Measurements from ENCODE around the gene LIX1.

The LIX1 gene

GRCh38 chr5:97077246-97077645, 65.2 kb downstream of the LIX1 start:
- no peak overlapping the region for H3K4me3 ChIP-seq (ENCODE audit: low read depth, low read length)

GRCh38 chr5:97076098-97076497, 66.3 kb downstream of the LIX1 start:
- no peak overlapping the region for H3K4me3 ChIP-seq (ENCODE audit: low read depth, low read length)

GRCh38 chr5:97075649-97076048, 66.8 kb downstream of the LIX1 start:
- H3K4me3 ChIP-seq (ENCODE audit: low read depth, low read length), result no peak overlapping the region

GRCh38 chr5:97074859-97075489, 67.4 kb downstream of the LIX1 start:
- H3K4me3 ChIP-seq (ENCODE audit: low read depth, low read length), result no peak overlapping the region

GRCh38 chr5:97073420-97073819, 69.0 kb downstream of the LIX1 start:
- H3K4me3 ChIP-seq (ENCODE audit: low read depth, low read length), result no peak overlapping the region

GRCh38 chr5:97072696-97073095, 69.7 kb downstream of the LIX1 start:
- no peak overlapping the region for H3K4me3 ChIP-seq (ENCODE audit: low read depth, low read length)

- H3K4me3 ChIP-seq (ENCODE audit: low read depth, low read length), result no peak overlapping the region
Measured at GRCh38 chr5:97071993-97072392, 70.4 kb downstream of the LIX1 start.

GRCh38 chr5:97071101-97071500, 71.3 kb downstream of the LIX1 start:
- H3K4me3 ChIP-seq (ENCODE audit: low read depth, low read length), result no peak overlapping the region

GRCh38 chr5:97070234-97070633, 72.2 kb downstream of the LIX1 start:
- H3K4me3 ChIP-seq (ENCODE audit: low read depth, low read length), result no peak overlapping the region

GRCh38 chr5:97067296-97067850, 75.0 kb downstream of the LIX1 start:
- H3K4me3 ChIP-seq (ENCODE audit: low read depth, low read length), result no peak overlapping the region

GRCh38 chr5:97065475-97065874, 76.9 kb downstream of the LIX1 start:
- H3K4me3 ChIP-seq (ENCODE audit: low read depth, low read length), result no peak overlapping the region

GRCh38 chr5:97063251-97063650, 79.2 kb downstream of the LIX1 start:
- no peak overlapping the region for H3K4me3 ChIP-seq (ENCODE audit: low read depth, low read length)

GRCh38 chr5:97062046-97062445, 80.4 kb downstream of the LIX1 start:
- no peak overlapping the region for H3K4me3 ChIP-seq (ENCODE audit: low read depth, low read length)

GRCh38 chr5:97056263-97056662, 86.1 kb downstream of the LIX1 start:
- no peak overlapping the region for H3K4me3 ChIP-seq (ENCODE audit: low read depth, low read length)

GRCh38 chr5:97049175-97049574, 93.2 kb downstream of the LIX1 start:
- H3K4me3 ChIP-seq (ENCODE audit: low read depth, low read length), result no peak overlapping the region

- no peak overlapping the region for H3K4me3 ChIP-seq (ENCODE audit: low read depth, low read length)
Measured at GRCh38 chr5:97047076-97047475, 95.3 kb downstream of the LIX1 start.

GRCh38 chr5:97046270-97046982, 96.0 kb downstream of the LIX1 start:
- no peak overlapping the region for H3K4me3 ChIP-seq (ENCODE audit: low read depth, low read length)

GRCh38 chr5:97044052-97044451, 98.4 kb downstream of the LIX1 start:
- no peak overlapping the region for H3K4me3 ChIP-seq (ENCODE audit: low read depth, low read length)

GRCh38 chr5:97043511-97043910, 98.9 kb downstream of the LIX1 start:
- H3K4me3 ChIP-seq (ENCODE audit: low read depth, low read length), result no peak overlapping the region

- no peak overlapping the region for H3K4me3 ChIP-seq (ENCODE audit: low read depth, low read length)
Measured at GRCh38 chr5:97042996-97043395, 99.4 kb downstream of the LIX1 start.

All from iPS-11a (cell line).